Fibroblast of the aortic adventitia (primary cell): ENCODE results near the gene MME. TPM values are rescaled to one million over a fixed set of nuclear protein-coding genes. Genes with fewer than 3 reads are reported as not detected.

Experiments used
- DNase-seq: peaks from one replicate; pipeline ENCODE4 v3.0.0-alpha.2; 2010; ENCODE audit warnings: low read depth
- H3K4me3 ChIP-seq: 2 replicates; pipeline ENCODE4 v1.5.1; 2011; ENCODE audit warnings: low read depth, mild to moderate bottlenecking, control low read depth, low read length, moderate library complexity
- CTCF ChIP-seq: IDR thresholded peaks from 2 replicates; pipeline ENCODE4 v1.5.1; 2011; ENCODE audit warnings: mild to moderate bottlenecking, low read length, control low read depth, inconsistent platforms; ENCODE audit not compliant: insufficient read depth
- total RNA-seq: library from RNA; depleted of rRNA; stranded (reverse); fragments of >200 nt; gene quantifications from 2 replicates; pipeline ENCODE4 v1.2.3, GENCODE V29; 2012; ENCODE audit warnings: low replicate concordance

The MME gene
- total RNA-seq, 1 donor, result 101 TPM

- no peak overlapping the region for H3K4me3 ChIP-seq
- TF ChIP-seq CTCF, result no peak
- DNase-seq, result no peak
Observed at GRCh38 chr3:155192957-155193746, 113.0 kb downstream of the MME start.

- no peak for DNase-seq
- no peak overlapping the region for H3K4me3 ChIP-seq
- no peak for TF ChIP-seq CTCF
Observed at GRCh38 chr3:155193868-155194267, 113.7 kb downstream of the MME start.

- H3K4me3 ChIP-seq, result no peak overlapping the region
- no peak for DNase-seq
- TF ChIP-seq CTCF, result no peak
Observed at GRCh38 chr3:155194973-155195957, 115.1 kb downstream of the MME start.

- TF ChIP-seq CTCF, result no peak
- H3K4me3 ChIP-seq, result no peak overlapping the region
- DNase-seq, result no peak
Observed at GRCh38 chr3:155196131-155197021, 116.3 kb downstream of the MME start.

- no peak for DNase-seq
- H3K4me3 ChIP-seq, result no peak overlapping the region
- TF ChIP-seq CTCF, result no peak
Observed at GRCh38 chr3:155197786-155198185, 117.7 kb downstream of the MME start.

- TF ChIP-seq CTCF, result no peak
- peak; percentile 50 for DNase-seq
- H3K4me3 ChIP-seq, result no peak overlapping the region
Observed at GRCh38 chr3:155202626-155203025, 122.5 kb downstream of the MME start.
